Renal cortical epithelial cell (primary cell): ENCODE measurements around the gene PCBP3. TPM values are rescaled to one million over a fixed set of nuclear protein-coding genes. Genes with fewer than 3 reads are reported as not detected.

Experiments used
- DNase-seq: peaks from one replicate; pipeline ENCODE4 v3.0.0-alpha.2; 2011; ENCODE audit warnings: low read depth
- total RNA-seq: library from RNA; depleted of rRNA; stranded (reverse); fragments of >200 nt; gene quantifications from 2 replicates; pipeline ENCODE4 v1.2.3, GENCODE V29; 2014

The PCBP3 gene
- total RNA-seq, 1 donor from 2014 or later = 0.15 TPM

DNA sequence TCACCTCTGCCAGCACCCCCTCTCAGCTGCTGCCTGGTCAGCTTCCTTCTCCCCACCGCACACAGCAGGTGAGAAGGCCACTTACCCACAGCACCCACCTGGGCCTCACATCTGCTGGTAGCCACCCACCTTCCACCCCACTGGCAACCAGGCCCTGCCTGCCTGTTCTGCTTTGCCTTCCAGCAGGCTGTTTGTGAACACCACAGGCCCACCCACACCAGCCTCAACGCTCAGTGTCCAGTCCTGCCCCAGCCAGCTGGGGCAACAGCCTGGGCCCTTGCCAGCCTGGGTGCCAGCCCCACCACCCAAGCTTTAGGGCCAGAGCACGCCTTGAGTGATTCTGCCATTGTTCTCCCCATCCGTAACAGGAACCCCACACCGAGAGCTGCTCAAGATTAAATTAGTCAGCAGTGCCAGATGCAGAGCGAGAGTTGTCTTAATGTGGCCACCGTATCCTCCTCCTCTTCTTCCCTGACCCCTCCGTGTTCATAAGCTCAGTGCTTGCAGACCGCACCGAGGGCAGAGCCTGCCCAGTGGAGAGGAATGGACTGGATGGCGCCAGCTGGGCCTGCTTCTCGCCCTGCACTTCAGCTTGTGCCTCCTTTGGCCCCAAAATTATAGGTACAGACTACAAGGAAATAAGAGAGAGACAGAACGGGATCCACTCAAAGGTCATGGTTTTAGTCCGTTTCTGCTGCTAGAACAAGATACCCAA, 217.8 kb downstream of the PCBP3 start:
- DNase-seq = no peak

DNA sequence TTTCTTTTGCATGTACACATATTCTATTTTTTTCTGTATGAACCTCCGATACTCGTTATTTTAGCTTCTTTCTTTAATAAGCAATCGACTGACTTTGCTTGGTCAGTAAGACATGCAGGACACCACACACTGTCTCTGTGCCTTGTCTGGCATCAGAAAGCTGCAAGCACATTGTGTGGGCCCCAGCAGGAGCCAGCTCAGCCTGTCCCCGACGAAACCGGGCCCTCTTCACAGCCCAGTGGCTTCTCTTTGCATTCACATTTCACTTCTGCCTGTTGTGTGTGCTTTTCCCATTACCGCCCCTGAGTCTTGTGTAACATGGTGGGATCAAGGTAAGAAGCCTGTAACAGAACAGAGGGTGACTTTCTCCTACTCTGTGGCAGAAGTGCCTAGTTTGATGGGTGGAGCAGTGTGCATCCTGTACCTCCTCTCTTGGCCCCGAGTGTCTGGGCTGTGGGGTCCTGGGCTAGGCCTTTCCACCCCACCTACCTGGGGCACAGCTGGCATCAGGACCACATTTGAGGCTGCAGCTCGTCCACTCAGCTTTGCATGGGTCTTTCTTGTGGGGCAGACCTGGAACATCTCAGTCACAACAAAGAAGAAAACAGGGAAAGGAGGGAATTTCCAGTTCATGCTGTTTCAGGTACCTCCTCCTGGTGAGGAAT, 219.2 kb downstream of the PCBP3 start:
- no peak for DNase-seq

DNA sequence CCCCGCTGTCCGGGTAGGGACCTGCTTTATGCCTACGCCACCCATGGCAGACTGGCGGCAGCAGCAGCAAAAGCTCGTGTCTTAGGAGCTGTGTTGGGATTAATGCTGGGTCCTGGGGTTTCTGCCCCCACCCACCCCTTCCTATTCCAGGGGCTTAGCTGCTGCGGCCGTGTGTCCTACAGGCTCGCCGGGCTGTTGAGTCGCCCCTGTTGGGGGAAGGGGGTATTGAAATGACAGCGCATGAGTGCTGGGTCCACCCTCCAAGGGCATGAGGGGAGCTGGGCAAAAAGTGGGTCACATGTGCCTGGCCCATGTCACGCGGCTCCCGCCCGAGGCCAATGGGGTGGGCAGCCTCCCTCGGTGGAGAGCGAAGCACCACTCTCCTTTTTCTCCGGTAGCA, 219.7 kb downstream of the PCBP3 start:
- DNase-seq = no peak

DNA sequence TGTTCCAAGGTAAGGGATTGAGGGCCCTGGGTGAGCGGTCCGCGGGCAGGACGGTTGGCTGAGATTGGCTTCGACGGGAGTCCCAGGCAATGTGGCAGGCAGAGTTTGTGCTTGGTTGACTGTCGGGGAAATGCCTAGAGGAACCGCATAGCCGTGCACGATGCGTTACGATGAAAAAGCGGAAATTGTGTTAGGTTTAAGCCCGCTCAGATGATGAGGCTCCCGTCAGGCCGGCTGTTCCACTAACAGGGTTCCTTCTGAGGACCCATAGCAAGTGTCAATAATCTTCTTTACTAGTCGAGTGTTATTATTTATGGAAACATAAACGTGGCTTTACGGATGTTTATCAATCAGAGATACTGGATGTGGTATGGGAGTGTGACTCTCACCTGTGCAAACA, 220.2 kb downstream of the PCBP3 start:
- no peak for DNase-seq

DNA sequence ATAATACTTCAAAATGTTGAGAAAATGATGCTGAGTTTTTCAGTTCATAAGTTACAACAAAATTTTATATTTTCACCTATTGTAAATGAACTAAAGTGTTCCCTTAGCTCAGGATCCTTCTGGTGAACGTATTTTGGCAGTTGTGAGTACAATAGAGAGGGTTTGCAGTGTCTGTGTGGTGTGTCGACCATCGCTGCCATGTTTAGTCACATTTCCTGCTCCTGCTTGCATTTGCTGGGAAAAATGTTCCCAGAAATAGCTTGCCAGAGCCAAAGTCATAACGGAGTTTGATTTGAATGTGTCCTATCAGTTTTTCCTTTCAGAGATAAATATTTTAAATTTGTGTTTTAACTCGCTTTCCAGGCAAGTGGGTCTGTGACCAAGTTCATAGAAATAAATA, 220.9 kb downstream of the PCBP3 start:
- DNase-seq = no peak

DNA sequence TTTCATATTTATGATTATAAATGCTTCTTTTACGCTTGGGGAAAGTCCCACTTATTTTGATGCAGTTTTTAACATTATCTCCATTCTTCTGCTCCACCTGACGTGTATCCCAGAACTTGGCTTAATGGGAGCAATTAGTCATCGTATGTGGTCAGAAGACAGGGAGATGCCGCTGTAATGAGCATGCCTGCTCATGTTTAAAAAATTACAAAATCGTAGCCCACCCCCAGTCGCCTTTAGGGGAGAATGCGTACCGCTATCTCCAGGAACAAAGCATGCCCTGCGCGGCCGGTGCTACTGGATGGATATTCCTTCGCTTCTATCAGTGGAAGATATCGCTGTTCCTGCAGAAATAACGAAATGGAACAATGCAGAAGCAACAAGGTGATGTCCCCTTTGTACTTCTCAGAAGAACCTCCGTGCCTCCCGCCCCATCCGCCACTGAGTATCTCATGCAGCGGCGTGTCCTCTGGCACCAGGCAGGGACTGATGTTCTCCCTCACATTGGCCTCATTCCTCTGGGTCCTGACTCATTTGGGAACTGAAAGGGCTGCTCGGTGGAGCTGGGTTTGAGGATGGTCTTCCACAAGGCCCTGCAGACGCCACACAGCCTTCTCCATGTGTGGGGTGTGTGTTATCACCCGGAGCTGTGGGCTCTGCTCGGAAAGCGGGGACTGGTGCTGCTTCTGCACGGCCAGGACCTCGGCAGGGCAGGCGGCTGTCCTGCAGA, 221.7 kb downstream of the PCBP3 start:
- DNase-seq = peak; percentile 20

DNA sequence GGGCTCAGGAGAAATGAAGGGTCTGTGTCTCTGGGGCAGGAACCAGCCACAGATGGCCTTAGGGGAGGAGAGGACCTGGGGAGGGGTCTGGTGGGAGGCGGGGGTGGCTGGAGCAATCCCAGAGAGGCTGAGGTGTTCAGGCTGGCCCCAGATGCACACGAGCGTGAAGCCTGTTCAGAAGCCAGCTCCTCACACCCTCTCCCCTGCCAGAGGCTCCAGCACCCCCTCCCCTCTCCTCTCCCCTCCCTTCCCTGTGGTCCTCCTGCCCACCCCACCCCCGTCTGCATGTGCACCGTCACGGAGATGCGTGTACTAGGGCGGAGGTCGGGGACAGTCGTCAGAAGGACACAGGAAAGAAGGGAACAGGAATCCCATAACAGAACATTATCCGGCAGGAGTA, 223.0 kb downstream of the PCBP3 start:
- DNase-seq = no peak

DNA sequence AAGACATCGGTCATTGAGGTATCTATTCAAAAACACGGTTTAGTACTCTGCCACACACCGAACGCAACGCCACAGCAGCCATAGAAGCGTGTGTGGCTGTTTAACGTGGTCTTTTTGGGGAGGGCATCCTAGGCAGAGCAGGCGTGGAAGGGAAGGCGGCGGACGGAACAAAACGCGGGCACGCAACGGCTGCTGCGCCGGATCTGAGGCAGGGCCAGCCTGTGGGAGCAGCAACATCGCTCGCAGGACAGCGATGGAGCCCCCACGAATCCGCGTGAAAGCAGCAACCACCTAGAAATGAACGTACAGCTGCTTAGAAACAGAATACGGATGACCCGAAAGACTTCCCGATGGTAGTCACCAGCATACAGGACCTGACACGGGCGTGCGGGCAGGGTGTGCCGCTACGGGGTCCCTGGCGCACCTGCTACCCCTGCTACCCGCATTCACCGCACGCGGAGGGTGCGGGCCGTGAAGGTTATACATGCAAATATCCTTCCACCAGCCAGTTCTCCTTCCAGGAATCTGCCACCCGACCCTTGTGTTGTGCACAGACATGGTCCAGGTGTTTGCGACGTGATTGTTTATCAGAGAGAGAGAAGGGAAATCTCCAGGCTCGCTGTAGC, 223.6 kb downstream of the PCBP3 start:
- no peak for DNase-seq

DNA sequence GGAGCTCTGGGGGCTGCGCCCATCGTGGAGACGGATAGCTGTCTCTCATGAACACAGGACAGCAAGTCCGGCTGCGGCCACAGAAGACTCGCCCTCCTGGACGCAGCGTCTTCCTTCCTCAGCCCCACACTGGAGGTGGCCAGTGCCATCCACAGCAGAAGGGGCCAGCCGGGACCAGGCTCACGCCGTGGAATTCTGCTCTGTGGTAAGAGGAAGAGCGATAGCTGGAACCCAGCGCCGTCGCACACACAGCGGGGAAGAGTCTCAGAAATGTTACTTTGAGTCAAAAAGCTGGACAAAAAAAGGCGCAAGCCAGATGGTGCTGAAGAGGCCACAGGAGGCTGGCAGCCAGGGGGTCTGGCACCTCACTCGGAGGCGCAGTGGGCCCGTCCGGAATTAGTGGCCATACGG, 224.2 kb downstream of the PCBP3 start:
- DNase-seq = no peak

DNA sequence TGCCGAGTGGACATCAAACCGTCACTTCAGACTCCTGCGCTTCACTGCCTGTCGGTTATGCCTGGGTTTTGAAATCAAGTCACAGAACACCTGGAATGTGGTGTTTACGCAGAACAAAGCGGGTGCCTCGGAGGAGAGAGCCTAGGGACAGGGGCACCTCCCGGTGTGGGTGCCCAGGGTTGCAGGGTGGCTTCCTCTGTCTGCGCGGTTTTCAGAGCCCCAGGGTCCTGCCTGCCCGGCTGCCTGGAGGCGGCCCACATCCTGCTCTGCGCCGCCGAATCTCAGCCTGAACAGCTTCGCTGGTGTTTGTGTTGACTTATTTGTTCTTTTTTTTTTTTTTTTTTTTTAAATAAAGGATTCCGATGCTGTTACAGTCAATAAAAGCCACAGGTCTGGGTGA, 224.6 kb downstream of the PCBP3 start:
- no peak for DNase-seq

DNA sequence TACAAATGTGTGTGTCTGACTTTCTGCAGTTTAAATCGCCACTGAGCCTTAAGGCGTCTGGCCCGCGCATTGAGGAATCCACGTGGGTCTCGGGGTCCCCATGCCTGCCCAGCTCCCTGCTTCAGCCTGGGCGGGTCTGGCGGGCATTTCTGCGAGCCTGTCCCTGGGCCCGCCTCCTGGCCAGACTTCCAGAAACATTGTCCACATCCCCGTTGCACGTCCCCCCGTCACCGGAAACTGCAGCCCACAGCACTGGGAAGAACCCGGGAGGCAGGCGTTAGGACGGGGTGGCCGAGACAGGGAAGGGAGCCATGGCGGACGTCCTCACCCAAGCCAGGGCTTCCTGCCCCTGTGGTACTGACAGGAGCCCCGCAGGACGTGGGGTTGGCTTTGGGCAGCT, 225.0 kb downstream of the PCBP3 start:
- DNase-seq = no peak

DNA sequence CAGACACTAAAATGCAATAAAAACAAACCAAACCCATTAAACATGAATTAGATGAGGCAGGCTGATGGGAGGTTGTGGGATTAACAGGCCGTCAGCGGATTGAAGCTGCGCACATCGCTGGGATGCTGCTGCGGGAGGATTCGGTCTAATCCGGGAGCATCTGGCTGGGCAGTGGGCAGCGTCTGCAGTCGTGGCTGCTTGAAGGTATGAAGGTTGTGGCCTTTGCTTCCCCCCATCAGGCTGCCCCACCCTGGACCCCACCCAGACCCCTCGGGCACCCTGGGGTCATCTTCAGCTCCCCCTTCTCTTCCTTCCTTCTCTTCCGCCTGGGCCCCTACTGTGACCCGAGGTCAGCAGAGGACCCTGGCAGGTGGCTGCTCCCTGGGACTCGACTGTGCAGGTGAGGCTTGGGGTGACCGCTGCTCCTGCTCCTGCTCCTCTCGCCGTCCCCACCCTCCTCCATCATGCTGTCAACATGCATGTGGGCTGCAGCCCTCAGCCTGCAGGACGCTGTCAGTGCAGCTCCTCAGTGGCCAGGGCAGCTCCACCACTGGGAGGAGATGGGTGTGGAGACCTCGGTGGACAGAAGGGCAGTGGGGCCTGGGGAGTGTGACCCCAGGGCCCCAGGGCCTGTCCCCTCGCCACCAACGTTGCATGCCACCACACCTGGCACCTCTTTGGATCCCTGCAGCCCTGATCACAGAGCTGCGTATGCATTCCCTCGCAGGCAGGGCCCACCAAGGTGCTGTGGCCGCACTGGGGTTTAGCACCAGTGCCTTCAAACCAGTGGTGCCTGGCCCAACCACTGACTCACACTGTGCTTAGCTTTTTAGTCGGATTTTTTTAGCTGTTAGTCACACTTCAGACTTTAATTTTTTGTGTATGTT, 225.8 kb downstream of the PCBP3 start:
- DNase-seq = peak; percentile 28

DNA sequence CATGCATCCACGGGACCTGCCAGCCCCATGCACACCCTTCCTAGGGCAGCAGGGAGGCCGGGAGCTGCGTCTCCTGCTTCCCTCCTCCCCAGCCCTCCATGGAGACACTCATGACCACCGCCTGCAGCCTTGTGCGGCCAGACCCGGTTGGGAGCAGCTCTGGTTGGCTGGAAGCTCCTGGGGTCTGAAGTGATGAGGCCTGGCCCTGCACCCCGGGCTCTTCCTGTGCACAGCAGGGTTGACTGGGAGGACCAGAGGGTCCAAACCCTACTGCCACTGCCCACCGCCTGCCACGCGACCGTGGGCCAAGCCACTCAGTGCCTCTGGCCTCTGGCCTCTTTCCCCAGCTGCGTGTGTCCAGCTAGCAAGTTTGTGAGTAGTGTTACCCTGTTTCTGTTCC, 226.9 kb downstream of the PCBP3 start:
- no peak for DNase-seq

DNA sequence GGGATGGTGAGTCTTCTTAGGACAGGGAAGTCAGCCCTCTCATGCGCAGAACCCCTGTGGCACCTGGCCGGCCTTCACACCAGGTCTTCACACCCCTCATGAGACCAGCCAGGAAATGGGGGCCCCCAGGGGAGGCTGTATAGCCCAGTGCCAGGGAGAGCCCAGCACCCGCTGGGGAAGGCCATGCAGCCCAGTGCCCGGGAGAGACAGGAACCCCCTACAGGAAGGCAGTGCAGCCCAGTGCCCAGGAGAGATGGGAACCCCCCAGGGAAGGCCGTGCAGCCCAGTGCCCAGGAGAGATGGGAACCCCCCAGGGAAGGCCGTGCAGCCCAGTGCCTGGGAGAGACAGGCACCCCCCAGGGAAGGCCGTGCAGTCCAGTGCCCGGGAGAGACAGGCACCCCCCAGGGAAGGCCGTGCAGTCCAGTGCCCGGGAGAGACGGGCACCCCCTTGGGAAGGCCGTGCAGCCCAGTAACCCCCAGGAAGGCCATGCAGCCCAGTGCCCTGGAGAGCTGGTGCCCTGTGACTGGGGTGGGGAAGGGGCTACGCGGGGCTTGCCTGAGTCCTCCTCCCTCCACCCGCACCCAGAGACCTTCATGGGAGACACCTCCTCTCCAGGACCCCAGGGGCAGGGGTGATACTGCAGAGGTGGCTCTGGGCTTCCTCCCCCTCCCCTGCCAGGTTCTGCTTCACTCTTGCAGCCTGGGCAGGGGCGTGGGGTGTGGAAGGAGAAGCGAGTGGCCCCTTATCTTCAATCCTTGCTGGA, 227.5 kb downstream of the PCBP3 start:
- DNase-seq = no peak

DNA sequence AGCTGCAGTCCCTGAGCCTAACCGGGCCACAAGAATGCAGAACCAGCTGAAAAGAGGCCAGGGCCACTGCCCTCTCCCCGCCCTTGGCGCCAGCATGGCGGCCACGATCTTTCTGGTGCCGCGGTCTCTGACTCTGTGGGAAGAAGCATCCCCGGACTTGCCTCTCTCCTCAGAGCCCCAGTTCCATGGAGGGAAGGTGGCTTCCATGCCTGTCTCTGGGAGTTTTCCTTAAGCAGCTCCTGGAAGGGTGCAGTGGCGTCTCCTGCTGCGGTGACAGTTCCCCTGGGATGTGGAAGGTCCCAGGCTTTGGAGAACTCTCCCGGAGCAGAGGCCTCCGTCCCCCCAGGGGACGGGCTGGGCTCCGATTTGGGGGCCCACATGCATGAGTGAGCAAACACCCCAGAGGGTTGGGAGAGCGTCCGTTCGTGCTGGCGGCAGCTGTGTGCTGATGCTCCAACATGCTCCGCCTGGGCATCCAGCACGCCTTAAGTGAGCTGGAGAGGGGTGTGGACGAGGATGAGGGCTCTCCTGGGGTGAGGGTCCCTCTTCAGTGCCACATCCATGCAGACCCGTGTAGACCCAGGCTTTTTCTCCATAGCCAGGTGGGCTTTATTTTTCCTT, 228.2 kb downstream of the PCBP3 start:
- DNase-seq = no peak

DNA sequence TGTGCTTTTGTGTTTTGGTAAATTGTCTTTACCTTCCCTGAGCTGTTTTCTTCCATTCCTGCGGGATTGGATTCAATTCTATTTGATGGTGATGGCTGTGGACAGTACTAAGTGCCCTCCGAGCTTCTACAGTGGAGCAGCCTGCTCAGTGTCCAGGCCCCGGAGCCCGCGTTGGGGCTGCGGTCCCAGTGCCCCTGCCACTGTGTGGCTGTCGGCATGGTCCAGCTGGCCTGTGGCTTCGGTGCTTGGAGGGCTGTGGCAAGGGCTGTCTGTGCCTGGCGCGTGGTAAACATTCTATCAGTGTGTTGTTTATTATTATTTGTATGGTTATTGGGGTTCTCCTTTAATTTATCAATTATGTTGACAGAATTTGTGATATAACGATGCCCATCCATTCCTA, 228.9 kb downstream of the PCBP3 start:
- DNase-seq = no peak

DNA sequence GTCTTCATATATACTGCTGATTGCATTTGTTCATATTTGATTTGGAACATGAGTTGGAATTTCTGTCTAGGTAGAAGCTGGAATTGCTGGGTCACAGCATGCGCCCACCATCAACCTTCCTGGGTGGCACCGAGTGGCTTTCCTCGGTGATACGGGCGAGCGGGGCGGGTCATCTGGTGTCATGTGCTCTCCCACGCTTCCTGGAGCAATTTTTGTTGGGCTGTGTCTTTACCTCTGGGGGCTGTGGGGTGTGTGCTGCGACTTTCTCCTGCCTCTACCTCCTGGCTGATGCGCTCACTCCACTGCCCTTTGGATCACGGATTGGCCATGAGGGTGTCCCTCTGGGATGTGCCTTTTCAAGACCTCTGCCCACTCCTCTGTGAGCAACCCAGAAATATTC, 229.4 kb downstream of the PCBP3 start:
- no peak for DNase-seq

DNA sequence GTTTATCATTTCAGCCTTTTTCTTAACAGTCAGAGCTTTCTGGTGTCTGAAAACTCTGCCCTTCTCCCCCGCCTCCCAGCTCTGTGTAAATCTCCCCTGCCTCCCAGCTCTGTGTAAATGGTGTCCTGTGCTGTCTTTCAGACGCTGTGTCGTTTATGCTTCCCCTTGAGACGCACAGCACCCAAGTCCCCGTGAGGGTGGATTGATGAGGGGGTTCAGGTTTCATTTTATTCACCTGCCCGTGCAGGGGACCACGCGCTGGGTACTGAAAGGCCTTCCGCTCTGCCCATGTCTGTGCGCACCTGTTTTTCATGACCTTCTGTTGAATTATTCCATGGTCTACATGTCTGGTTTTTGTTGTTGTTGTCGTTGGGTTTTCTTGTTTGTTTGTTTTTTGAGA, 229.9 kb downstream of the PCBP3 start:
- DNase-seq = no peak

DNA sequence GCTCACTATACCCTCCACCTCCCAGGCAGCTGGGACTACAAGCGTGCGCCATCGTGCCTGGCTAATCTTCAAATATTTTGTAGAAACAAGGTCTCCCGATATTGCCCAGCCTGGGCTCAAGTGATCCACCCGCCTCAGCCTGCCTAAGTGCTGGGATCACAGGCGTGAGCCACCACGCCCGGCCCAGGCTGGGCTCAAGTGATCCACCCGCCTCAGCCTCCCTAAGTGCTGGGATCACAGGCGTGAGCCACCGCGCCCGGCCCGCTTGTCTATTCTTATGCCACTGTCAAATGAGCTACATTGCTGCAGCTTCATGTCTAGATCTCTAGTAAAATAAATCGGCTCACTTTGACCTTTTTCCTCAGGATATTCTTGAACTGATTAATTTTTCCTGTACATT, 230.3 kb downstream of the PCBP3 start:
- no peak for DNase-seq

DNA sequence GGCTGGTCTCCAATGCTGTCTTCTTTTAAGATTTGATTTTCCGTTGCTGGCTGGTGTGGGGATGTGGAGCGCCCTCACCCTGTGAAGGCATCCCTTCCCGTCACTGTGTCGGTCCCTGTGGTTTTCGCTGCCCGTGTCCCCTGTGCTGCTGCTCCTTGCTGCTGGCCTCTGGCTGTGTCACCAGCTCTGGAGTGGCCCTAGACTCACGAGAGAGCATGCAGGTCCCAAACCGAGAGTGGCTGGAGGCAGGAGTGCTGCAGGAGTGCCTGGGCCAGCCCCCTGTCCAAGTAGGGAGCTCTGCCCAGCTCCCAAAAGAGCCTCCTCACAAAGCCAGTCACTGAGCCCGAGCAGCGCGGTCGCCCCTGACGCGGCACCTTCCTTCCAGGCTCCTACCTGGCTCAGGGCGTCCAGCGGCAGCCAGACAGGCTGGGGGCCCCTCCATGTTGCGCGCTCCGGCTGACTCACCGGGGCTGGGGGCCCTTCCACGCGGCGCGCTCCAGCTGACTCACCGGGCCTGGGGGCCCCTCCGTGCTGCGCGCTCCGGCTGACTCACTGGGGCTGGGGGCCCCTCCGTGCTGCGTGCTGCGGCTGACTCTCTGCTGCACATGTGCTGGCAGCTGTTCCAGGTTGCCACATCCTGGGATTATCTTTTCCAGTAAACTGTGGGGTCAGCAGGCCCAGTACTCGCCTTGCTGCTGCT, 231.3 kb downstream of the PCBP3 start:
- DNase-seq = peak; percentile 70
